ENCODE data around the gene MEIS1.

Gene MEIS1

DNA sequence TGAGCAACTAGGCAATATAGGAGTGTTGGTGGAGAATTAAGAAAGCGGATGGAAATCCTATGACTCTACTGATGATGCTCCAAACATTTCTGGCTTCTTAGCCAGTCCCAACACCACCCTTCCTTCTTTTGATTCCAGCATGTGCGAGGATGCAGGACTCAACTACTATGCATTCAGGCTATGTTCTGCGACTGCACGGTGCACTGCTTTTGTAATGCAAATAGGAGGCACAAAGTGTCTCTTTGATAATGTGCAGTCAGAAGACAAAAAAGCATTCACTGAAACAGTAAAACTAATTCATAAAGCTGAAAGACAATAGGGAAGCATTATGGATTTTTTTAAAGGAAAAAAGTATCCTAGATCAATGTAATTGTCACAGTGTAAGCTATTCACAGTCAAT lies 106.7 kb downstream of the MEIS1 start:
- DNase-seq, result no peak

DNA sequence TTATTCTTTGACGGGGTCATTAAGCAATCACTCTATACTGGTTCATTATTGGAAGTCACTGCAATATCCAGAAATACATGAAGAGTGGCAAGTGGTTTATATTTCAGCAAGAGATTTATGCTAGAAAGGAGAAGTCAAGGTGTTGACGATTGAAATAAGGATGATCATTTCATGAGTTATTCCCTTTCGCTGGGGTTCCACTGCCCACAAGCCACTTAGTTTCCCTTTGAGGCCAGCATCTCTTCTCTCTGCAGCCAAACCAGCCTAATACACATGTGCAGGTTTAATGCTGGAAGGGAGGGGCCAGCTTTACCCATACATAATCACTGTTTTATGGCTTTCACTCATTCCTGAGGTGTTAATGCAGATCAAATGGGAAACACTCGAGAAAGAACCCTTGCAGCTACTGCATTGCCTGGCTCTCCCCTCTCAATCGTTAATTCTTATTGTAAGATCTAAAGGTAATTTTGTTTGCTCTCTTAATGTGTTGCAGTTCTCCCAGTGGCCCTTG lies 108.4 kb downstream of the MEIS1 start:
- DNase-seq, result no peak

DNA sequence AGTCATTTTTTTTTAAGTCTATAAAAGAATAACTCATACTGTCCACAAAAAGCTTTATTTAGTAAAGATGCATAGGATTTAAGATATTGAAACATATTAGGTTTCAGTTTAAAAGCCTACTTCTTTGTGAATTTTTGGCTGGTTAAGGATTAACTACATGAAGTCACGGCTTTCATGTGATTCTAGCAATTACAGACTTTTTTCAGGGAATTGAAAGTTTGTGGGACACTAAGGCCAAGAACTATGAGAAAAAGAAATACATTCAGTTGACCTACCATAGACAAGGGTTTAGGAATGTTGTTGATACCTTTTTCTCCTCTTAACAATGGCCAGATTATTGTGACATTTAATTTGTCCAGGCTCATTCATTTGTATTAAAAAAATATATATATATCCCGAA lies 109.3 kb downstream of the MEIS1 start:
- DNase-seq, result no peak

DNA sequence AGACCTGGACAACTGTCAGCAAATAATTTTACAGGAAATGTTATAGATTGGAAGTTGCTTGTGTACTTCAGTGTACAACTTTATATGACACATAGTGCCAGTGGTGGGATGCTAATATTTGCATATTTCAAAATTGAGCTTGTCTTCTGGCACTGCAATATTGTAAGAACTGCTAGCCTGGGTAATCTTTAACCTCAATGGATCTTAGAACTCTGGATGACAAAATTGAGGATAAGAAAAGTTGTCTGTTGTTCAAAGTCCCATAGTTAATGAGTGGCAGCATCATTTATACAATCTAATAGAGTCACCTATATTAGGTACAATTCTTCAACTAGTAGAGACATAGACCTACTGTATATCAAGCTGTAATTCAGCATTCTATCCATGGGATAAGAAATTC lies 110.3 kb downstream of the MEIS1 start:
- no peak for DNase-seq

DNA sequence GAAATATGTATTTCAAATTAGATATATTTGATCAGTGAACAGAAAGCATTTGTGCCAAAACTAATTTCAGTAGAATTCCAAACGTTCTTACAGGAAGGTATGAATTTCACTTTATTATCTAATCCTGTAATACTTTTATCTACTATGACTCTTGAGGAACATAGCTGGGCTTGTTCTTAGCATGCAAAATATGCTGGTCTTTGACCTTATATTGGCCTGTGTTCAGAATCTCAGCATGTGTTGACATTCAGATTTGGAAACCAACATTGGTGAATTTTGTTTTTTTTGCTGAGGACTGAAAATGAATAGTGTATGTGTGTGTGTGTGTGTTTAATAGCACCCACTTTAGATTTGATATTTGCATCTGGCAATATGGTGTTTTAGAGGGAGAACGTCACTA lies 112.2 kb downstream of the MEIS1 start:
- DNase-seq, result no peak

DNA sequence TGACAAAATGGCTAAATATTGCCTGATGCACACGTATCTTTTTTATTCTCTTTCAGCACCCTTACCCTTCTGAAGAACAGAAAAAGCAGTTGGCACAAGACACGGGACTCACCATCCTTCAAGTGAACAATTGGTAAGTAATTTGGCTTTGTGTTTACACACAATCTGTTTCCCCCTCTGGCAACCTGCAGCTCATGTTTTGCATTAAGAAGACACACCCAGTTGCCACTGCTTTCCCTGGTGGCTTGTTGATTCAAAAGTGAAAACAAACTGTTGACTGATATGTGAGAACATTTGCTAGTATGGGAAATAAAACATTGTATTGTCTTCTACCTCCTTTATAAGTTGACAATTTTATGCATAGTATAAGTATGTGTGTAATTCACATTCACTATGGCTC lies 113.0 kb downstream of the MEIS1 start:
- no peak for DNase-seq

DNA sequence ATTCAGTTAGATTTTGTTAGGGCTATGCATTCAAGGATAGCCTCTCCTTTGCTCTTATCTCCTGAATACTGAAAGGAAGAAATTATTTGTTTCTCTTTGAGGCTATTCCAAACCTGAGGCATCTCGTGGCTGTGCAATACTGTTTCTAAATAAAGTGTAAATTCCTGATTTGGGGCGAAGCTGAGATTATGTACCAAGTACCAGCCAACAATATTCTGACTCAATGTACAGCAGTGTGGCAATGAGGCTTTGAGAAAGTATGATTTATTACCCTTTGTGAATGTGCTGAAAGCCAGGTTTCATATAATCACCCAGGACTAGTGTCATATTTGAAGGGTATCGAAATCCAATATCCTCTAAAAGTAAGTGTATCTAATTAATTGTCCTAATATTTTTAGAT lies 113.5 kb downstream of the MEIS1 start:
- DNase-seq, result no peak

DNA sequence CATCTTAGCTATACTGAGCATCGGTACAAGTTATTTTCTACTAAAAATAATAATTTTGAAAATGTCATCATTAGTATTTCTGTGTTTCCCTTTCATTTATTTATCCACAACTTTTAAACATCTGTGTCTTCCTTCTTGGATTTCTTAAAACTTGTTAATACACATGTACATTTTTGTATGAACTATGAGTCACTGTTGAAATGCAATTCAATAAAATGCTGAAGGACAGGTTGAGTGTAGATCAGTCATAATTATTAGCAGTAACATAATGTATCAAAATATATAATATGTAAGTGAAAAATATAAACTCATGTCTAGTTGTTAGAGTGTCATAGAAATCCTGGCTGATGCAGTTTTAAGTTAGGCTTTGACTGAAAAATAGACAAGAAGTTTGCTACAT lies 115.9 kb downstream of the MEIS1 start:
- no peak for DNase-seq

DNA sequence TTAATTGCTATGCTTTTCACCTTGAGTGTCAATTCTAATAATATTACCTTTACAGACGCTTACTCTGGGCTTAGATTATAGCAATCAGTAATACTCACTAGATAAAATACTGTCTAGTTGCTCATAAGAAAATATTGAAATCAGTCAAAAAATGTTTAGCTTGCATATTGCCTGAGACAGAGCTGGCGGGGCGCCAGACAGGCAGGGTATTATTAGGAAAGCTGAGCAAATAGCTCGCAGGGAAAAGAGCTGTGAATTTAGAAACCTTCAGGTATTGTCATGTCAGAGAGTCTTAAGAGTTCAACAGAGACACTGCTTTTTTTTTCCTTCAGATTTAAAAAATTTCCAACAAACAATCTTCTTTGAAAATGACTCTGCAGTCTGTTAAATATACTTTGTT lies 118.4 kb downstream of the MEIS1 start:
- peak; percentile 37 for DNase-seq

DNA sequence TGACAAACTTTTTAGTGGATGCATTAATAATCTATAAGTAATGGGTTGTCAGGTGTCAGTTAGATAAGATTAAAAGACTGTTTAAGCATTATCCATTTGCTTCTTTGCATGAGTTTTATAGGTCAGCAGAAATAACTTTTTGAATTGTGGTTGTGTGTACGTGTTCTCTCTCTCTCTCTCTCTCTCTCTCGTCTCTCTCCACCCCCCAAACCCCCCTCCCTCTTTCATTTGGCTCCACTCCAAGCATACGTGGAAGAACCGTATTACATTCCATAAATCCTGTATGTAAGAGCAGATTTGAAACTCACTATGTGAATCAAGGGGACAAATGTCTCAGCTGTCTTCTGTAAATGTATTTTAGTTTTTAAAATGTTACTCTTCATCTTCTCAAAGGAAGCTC lies 120.2 kb downstream of the MEIS1 start:
- peak; percentile 56 for DNase-seq

DNA sequence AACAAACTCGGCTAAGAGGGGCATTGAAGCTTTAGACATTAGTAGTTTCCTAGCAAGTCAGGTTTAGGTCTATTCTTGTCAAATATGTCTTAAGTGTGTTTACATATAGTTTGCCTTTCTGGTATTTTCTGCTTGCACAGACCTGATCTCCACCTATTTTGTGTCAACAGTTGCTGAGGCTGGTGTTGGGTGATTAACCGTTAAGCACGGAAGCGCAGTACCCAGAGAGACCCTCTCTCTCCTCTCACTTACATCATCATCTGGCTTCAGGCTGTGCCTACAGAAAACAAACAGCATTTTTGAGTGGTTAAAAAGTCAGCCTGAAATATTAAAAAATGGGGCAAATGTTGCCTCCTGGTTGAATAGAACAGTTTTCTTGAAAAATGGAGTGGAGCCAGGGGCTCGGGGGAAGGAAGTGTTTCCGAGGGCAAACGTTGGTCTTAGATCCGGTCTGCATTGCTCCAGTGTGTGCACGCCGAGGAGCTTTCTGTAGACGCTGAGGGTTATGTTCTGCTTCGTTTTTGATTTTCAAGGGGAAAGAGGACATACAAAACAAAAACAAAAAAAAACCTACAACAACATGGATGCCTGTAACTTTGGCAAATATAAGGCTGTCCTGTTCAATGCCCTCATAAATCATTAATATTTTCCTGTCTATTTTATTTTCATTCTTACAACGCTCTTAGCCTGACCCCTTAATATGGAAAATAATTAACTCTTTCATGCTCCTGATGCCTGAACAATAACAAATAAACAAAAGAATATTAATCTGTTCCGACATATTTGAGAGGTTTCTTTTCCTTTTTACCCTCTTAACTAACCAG lies 120.8 kb downstream of the MEIS1 start:
- peak; percentile 56 for DNase-seq

DNA sequence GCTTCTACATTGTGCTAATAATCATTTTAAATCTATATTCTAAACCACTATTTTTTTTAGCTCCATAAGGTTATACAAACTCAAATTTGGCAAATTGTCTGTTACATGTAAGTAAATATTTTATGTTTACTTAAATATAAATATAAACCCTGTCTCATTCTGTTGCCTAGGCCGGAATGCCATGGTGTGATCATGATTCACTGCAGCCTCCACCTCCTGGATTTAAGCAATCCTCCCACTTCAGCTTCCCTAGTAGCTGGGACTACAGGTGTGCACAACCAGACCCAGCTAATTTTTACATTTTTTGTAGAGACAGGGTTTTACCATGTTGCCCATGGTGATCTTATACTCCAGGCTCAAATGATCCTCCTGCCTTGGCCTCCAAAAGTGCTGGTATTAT lies 124.7 kb downstream of the MEIS1 start:
- DNase-seq, result no peak

DNA sequence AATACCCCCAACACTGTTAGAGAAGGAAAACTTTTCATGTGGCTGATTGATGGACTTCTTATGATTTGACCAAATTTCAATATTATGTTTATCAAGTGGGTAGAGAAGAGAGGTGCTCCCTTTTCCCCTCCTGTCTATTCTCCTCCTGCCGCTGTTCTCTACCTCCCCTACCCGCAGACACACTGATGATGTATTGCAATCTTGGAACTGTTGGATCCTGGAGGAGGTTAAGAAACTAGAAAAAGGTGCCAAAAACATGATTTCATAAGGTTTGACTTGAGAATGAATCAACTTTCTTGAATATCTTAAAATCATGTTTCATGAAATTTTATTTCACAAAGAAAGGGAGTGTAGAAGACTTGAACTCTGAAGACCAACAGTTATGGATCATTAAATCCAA lies 125.8 kb downstream of the MEIS1 start:
- no peak for DNase-seq

DNA sequence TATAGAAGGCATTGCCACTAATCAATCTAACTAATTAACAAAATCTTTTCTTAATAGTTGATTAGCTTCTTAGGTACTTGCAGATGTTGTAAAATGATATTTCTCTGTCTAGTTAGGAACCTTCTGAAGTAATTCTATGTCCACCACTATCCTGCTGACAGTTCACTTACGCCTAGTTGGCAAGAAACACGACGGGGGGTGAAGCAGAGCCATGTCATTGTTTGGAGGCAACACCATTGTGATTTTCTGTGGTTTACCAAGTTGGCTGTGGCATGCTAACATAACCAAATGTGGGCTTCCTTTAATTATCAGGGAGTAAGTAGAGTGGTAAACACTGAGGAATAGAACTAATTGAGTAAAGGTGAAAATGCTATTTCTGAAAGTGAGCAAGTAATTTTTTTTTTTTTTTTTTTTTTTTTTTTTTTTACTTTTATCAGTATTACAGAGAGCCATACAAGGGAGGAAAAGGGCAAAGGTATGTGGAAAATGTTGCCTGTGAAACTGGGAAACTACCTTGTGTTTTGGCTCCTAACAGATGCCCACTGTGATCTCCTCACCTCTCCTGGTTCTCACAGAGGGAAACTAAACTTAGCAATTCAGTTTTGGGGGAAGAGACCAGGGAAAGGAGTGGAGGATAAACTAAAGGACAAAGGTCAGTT lies 126.8 kb downstream of the MEIS1 start:
- no peak for DNase-seq

DNA sequence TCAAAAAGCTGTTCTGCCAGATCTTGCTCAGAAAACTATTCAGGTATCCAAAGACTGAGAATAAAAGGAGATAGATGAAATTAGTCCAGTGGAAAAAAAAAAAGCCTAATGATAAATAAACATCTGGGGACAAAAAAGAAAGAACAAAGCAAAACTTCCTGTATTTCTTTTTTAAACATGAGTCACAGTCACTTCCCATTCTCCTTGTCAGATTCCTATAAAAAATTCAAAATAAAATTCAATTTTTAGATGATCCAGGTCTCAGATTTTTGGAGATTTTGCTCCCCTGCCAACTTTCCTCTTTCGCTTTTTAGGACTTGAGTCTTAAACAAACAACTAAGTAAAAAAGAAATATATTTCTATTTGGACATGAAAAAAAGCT lies 127.4 kb downstream of the MEIS1 start:
- no peak for DNase-seq

DNA sequence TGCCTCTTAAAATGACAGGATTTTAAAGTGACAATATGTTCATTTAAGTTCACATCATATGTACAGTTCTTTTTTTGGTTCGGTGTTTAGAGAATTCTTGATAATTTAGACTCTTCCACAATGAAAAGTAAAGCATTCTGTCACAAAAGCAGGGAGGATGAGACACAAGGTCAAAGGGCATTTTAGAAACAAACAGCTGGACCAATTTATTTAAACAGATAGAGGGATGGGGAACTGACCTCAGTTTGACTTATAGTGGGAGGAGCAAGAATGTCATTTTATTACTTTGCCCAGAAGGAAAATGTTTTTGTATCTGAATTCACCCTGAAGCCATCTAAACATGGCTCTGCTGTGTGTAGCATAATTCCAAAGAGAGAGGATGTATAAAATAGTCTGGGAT lies 128.5 kb downstream of the MEIS1 start:
- no peak for DNase-seq

DNA sequence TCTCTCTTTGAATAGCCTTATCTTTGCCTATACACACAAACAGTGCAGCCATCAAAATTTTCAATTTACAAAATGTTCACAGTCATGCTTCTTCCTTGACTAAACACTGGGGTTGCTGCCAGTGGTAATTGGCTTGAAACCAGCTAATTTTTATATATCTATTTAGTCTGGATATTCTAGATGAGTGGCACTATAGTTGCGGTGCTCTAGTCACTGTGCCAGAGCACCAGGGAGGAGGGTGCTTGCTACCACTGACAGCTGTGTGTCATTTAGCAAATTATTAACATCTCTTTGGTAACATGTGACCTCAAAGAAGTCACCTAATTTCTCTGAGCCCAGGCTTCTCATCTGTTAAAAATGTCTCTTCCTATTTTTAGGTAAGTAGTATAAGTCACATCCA lies 130.4 kb downstream of the MEIS1 start:
- no peak for DNase-seq

DNA sequence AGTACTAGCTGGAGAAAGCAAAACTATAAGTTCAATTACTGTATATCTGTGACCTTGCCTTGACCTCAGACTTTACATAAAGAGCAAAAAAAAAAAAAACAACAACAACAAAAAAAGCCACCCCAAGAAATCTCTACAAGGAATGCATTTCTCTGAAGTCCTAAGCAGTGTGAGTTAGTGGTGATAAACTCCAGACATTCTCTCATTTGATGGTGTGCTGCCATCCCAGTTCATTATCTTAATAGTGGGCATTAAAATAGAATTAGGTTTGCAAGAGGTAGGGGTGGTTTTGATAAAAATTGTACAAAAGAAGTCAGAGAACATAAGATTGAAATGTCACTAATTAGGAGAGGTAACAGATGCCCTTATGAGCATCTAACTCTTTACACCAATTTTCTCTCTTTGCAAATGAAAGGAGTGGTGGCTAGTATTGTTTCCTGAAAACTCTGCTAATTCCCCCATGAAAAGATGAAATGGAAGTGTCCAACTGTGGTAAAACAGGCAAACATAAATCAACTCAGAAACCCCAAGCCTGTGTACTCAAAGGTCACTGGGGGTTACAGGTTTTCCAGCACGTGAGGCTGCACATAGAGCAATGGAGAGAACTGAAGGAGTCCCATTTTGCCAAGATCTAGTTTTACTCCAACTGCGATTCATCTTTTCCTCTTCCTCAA lies 131.9 kb downstream of the MEIS1 start:
- DNase-seq, result no peak

DNA sequence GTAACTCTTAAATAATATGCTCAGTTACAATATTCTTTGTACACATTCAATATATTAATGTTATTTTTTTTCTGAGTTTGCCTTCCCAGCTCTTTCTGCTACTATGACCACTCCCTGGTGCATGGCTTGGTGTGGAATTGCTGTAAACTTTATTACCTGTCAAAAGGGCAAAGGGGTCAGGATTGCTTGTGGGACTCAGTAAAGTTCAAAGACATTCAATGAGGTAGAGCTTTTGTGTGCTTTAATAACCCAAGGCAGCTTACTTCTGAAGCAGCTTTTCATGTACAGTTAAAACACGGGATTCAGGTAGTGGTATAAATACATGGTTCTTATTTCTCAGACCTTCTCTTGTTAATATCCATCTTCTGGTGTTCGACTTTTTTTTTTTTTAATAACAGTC lies 132.8 kb downstream of the MEIS1 start:
- DNase-seq, result no peak

DNA sequence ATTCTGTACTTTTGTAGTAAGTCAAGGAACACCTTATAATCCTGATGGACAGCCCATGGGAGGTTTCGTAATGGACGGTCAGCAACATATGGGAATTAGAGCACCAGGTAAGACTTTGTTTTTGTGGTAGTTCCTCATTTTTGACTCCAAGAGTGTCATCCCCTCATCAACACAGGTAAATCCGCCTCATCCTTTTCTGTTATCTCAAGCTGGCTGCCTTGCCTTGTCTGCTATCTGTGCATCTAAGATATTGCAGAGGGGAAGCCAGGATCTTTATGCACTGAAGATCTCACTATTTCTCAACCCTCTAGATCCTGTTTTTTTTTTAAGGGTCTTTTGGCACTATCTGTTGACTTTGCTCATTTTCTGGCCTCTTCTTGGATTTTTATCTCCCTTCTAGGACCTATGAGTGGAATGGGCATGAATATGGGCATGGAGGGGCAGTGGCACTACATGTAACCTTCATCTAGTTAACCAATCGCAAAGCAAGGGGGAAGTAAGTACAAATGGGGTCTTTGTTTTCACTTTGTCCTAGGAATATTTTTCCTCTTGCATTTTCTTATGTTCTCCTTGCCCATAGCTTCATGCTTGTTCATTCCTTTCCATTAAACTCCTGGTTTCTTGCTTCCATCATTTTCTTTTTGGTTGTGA lies 133.8 kb downstream of the MEIS1 start:
- DNase-seq, result no peak

DNA sequence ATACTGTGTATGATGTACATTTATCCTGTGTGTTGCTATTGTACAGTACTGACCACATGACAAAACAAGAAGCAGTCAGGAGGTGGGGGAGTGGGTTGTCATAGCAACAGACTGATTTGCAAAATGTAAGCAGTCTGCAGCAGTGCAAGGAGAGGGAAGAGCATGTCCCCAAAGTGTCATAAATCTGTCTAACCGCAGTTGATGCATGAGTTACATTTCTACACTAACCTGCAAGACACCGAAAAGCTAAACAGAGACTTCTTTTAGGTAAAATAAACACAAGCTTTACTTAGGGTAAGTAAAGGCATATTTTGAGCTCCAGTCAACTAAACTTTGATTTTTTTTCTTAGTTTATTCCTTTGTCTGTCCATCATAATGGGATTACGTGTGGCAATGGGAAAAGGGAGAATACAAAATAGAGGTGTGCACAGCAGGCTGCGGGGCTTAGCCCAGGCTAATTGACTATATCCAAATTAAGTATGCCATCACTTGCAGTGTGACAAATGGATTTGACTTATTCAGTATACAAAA lies 134.5 kb downstream of the MEIS1 start:
- DNase-seq, result no peak

DNA sequence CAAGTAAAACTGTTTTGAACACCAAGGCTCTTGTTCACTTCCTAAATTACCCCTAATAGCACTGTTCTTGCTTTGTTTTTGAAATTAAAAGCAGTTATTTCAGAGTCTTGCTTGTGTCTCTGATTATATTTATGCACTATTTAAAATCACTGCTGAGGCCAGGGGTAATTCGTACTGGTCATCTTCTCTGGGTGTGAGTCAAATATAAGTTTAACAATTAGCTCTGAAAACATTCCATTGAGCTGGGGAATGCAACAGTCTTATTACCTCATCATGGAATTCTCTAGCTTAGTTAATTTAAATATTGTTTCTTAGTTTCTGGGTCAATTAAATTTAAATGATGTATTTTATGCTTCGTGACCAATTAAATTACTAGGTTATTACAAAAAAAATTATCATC lies 135.0 kb downstream of the MEIS1 start:
- no peak for DNase-seq

DNA sequence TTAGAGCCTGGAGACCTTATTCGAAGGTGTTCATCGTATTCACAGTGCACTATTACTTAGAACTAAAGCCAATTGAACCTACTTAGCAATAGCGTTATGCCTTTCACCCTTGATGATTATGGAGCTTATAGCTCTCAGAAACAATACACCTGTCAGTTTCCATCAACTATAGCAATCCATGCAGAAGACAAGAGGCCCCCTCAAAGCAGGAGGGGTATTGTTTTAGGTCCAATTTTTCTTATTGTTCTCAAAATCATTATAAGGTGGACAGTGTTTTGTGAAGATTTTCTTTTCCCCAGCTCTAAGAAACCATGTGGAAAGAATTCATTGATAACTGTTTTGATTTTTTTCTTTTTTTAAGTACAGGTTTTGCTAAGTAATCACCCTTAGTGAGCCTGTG lies 135.5 kb downstream of the MEIS1 start:
- DNase-seq, result no peak

Measured in NCI-H1092 treated with DMSO at 0.1 percent for 48 hours (cell line).